Measurements from ENCODE around the gene IFT74.
"Not testable (repeated sequence)": the region's sequence is repeated elsewhere in the genome, so short reads cannot be mapped to it uniquely, and the experiment has no call there.

The IFT74 gene

GRCh38 chr9:27073841-27074728, 117.9 kb downstream of the IFT74 start:
- DNase-seq: no peak
- TF ChIP-seq GATA1 (IDR thresholded peaks at IDR 0.05; ENCODE audit: low read depth, low read length) (no peak), POLR2A (IDR thresholded peaks at IDR 0.05; ENCODE audit: low read length) (no peak)

- no peak for DNase-seq
- no peak for TF ChIP-seq GATA1 (IDR thresholded peaks at IDR 0.05; ENCODE audit: low read depth, low read length)
- TF ChIP-seq POLR2A (IDR thresholded peaks at IDR 0.05; ENCODE audit: low read length): no peak
Observed at GRCh38 chr9:27078685-27079084, 122.5 kb downstream of the IFT74 start.

GRCh38 chr9:27085456-27085855, 129.2 kb downstream of the IFT74 start:
- no peak for DNase-seq

GRCh38 chr9:27086818-27087680, 130.8 kb downstream of the IFT74 start:
- TF ChIP-seq POLR2A (IDR thresholded peaks at IDR 0.05; ENCODE audit: low read length) (no peak), GATA1 (IDR thresholded peaks at IDR 0.05; ENCODE audit: low read depth, low read length) (no peak)
- no peak for DNase-seq

More at GRCh38 chr9:27085456-27085855, 129.2 kb downstream of the IFT74 start:
- TF ChIP-seq POLR2A (IDR thresholded peaks at IDR 0.05; ENCODE audit: low read length) (no peak), GATA1 (IDR thresholded peaks at IDR 0.05; ENCODE audit: low read depth, low read length) (no peak)

GRCh38 chr9:27088981-27089380, 132.8 kb downstream of the IFT74 start:
- no peak for TF ChIP-seq GATA1 (IDR thresholded peaks at IDR 0.05; ENCODE audit: low read depth, low read length)
- TF ChIP-seq POLR2A (IDR thresholded peaks at IDR 0.05; ENCODE audit: low read length): no peak
- DNase-seq: no peak

GRCh38 chr9:27089706-27090105, 133.5 kb downstream of the IFT74 start:
- TF ChIP-seq POLR2A (IDR thresholded peaks at IDR 0.05; ENCODE audit: low read length) (no peak), GATA1 (IDR thresholded peaks at IDR 0.05; ENCODE audit: low read depth, low read length) (no peak)
- no peak for DNase-seq

- DNase-seq: no peak
- no peak for TF ChIP-seq GATA1 (IDR thresholded peaks at IDR 0.05; ENCODE audit: low read depth, low read length)
Observed at GRCh38 chr9:27090231-27090630, 134.0 kb downstream of the IFT74 start.

GRCh38 chr9:27090711-27091110, 134.5 kb downstream of the IFT74 start:
- TF ChIP-seq GATA1 (IDR thresholded peaks at IDR 0.05; ENCODE audit: low read depth, low read length): no peak
- no peak for TF ChIP-seq POLR2A (IDR thresholded peaks at IDR 0.05; ENCODE audit: low read length)

GRCh38 chr9:27092496-27092895, 136.3 kb downstream of the IFT74 start:
- not testable (repeated sequence) for DNase-seq

More at GRCh38 chr9:27090711-27091110, 134.5 kb downstream of the IFT74 start:
- no peak for DNase-seq

GRCh38 chr9:27093384-27094067, 137.3 kb downstream of the IFT74 start:
- DNase-seq: not testable (repeated sequence)

GRCh38 chr9:27094640-27095298, 138.6 kb downstream of the IFT74 start:
- TF ChIP-seq POLR2A (IDR thresholded peaks at IDR 0.05; ENCODE audit: low read length) (no peak), GATA1 (IDR thresholded peaks at IDR 0.05; ENCODE audit: low read depth, low read length) (no peak)

GRCh38 chr9:27107241-27107640, 151.0 kb downstream of the IFT74 start:
- TF ChIP-seq POLR2A (IDR thresholded peaks at IDR 0.05; ENCODE audit: low read length) (no peak), GATA1 (IDR thresholded peaks at IDR 0.05; ENCODE audit: low read depth, low read length) (no peak)
- no peak for DNase-seq

More at GRCh38 chr9:27094640-27095298, 138.6 kb downstream of the IFT74 start:
- DNase-seq: no peak

GRCh38 chr9:27108981-27109541, 152.8 kb downstream of the IFT74 start, which contains the start of gene TEK:
Gene TEK, plus strand, starts transcription at chr9:27109225. Its CDS starts 366 bp downstream, at chr9:27109591.
- TF ChIP-seq GATA1 (IDR thresholded peaks at IDR 0.05; ENCODE audit: low read depth, low read length) (no peak), POLR2A (IDR thresholded peaks at IDR 0.05; ENCODE audit: low read length) (no peak)
- no peak for DNase-seq
